ENCODE data around the gene CEP76.

GRCh38 chr18:12637393-12637792, 65.1 kb downstream of the CEP76 start:
- TF ChIP-seq CTCF (IDR thresholded peaks at IDR 0.05 in 4 of 5, conservative IDR thresholded peaks at IDR 0.05 in 1 of 5) (no peak), POLR2A (IDR thresholded peaks at IDR 0.05) (no peak)
